K562 (cell line): ENCODE data around the gene ADI1.

Experiments used
- CBFA2T2 ChIP-seq: fragments of 450-650 bp; conservative IDR thresholded peaks from 2 replicates; pipeline ENCODE4 v1.6.1; 2017; ENCODE audit warnings: mild to moderate bottlenecking
- E2F1 ChIP-seq: sonication (generic); formaldehyde crosslinking; IDR thresholded peaks from 2 replicates; pipeline ENCODE4 v1.8.1; 2023; ENCODE audit warnings: mild to moderate bottlenecking, missing genetic modification reagents, moderate library complexity
- MXI1 ChIP-seq: IDR thresholded peaks from 2 replicates; pipeline ENCODE4 v1.6.1; 2011; ENCODE audit warnings: low read depth, mild to moderate bottlenecking, improper control_type of control experiment, low read length
- NRF1 ChIP-seq, 2 experiments: fragments of 450-650 bp; IDR thresholded peaks in 1 of 2; conservative IDR thresholded peaks in 1 of 2; 2 replicates each; pipeline ENCODE4 v1.6.1; 2014; ENCODE audit warnings: mild to moderate bottlenecking in 2 of 2
- RAD21 ChIP-seq, 2 experiments: fragments of 250-450 bp in 1 of 2; fragments of 450-650 bp in 1 of 2; sonication (Bioruptor Pico) in 1 of 2; formaldehyde crosslinking in 1 of 2; IDR thresholded peaks in 1 of 2; conservative IDR thresholded peaks in 1 of 2; 2 replicates each; pipeline versions ENCODE4 v1.4.0 to v1.8.0; 2020 to 2022; ENCODE audit warnings: mild to moderate bottlenecking in 2 of 2, moderate library complexity in 1 of 2
- RAD51 ChIP-seq: fragments of 450-650 bp; IDR thresholded peaks from 2 replicates; pipeline ENCODE4 v1.7.1; 2016; ENCODE audit warnings: low read depth, mild to moderate bottlenecking, borderline replicate concordance
- RNF219 ChIP-seq: fragments of 250-450 bp; sonication (Bioruptor Pico); IDR thresholded peaks from 2 replicates; pipeline ENCODE4 v1.5.0; 2022; ENCODE audit warnings: mild to moderate bottlenecking
- ZNF224 ChIP-seq: sonication (generic); formaldehyde crosslinking; IDR thresholded peaks from 2 replicates; pipeline ENCODE4 v1.8.0; 2022; ENCODE audit warnings: mild to moderate bottlenecking, missing genetic modification reagents

- TF ChIP-seq MXI1: no peak
- TF ChIP-seq RNF219 (CRISPR knock-in tag): no peak
- no peak for TF ChIP-seq CBFA2T2
- TF ChIP-seq RAD21 (CRISPR knock-in tag; conservative IDR thresholded peaks at IDR 0.05 in 1 of 2, IDR thresholded peaks at IDR 0.05 in 1 of 2): no peak
- TF ChIP-seq ZNF224 (CRISPR knock-in tag): no peak
- TF ChIP-seq RAD51: no peak
- no peak for TF ChIP-seq E2F1 (CRISPR knock-in tag)
- TF ChIP-seq NRF1 (conservative IDR thresholded peaks at IDR 0.05 in 1 of 2, IDR thresholded peaks at IDR 0.05 in 1 of 2): no peak
Observed at GRCh38 chr2:3488061-3488531, 31.2 kb downstream of the ADI1 start.
